Esophagus squamous epithelium (tissue), 4 donors: Measurements from ENCODE around the gene FGR.

Experiments used
- CTCF ChIP-seq, 6 experiments: fragments of 450-650 bp in 4 of 6; fragments of 200-600 bp in 2 of 6; sonication (generic) in 2 of 6; IDR thresholded peaks; one replicate each; pipeline ENCODE4 v1.5.1; 2016 to 2019; ENCODE audit warnings: antibody characterized with exemption in 6 of 6, mild to moderate bottlenecking in 4 of 6, moderate library complexity in 4 of 6
- POLR2A ChIP-seq, 4 donors: fragments of 450-650 bp; IDR thresholded peaks; one replicate each; pipeline ENCODE4 v1.6.1; 2017; ENCODE audit warnings: antibody characterized with exemption in 4 of 4, mild to moderate bottlenecking in 4 of 4, moderate library complexity in 3 of 4

DNA sequence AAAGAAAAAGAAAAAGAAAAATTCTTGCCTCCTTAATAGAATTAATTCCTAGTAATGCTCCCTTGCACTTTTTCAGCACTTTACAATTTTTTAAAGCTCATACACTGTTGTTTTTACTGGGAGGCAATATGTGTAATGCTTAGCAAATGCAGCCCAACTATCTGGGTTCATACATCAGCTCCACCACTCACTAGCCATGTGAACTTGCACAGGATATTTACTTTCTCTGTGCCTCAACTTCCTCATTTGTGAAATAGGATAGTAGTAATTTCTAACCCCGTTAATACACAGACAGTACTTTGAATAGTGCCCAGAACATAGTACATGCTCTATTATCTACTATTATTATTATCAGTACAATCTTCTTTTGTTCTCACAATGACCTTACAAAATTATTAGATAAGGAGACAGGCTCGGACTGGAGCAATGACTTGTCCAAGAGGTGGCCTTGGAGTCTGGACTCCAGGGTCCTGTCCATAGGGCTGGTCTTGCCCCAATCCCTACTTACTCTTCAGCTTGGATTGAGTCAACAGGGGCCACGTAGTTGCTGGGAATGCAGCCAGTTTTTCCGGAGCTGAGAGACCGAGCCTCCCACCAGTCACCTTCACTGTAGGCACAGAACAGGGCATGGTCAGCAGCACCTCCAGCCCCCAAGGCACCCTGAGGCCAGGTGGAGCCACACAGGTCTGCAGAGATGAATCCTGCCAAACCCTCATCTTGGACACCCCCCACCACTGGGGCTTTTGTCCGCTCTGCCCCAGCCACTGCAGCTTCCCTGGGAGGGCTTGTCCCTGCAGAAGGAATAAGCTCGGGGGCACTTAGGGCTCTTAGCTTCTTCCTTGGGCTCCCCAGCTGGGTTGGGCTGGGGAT is 13.7 kb downstream of the FGR start:
- TF ChIP-seq CTCF (IDR thresholded peaks at IDR 0.05) (no peak), POLR2A (IDR thresholded peaks at IDR 0.05) (no peak)
